ENCODE data around the gene ARHGAP25. TPM values are rescaled to one million over a fixed set of nuclear protein-coding genes. Genes with fewer than 3 reads are reported as not detected.

Gene ARHGAP25
- total RNA-seq, 2 donors from 2014 or later: 4.2 to 6.6 TPM

DNA sequence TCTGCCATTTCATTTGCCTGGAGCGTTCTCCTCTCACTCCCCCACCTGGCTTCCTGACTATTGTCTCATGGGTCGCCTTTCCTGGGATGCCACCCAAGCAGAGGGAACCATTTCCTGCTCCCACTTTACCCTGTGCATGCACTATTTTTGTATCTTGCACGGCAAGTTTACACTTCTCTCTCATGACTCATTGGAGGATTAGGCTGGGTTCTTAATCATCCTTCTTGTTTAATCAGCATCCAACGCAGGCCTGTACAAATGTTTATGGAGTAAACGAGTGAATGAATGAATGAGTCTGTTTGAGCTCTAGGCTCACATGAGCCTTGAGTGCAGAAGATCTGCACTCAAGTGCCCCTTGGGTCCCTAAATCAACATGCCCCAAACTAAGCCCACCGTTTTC lies 3.8 kb upstream of the ARHGAP25 start:
- Histone ChIP-seq H3K4me3 (no peak overlapping the region), H3K27ac (no peak overlapping the region), H3K9me3 (no peaks in the 10 kb centered on the region), H3K4me1 (peaks cover 13% of the 10 kb centered on the region), H3K36me3 (replicated peaks in 1 of 2; ENCODE audit: insufficient read depth in 1 of 2, low read depth in 2 of 2) (no peaks in the 10 kb centered on the region), H3K27me3 (no peaks in the 10 kb centered on the region)
- no peak for TF ChIP-seq POLR2A (IDR thresholded peaks at IDR 0.05)
- TF ChIP-seq, protein P1, sequence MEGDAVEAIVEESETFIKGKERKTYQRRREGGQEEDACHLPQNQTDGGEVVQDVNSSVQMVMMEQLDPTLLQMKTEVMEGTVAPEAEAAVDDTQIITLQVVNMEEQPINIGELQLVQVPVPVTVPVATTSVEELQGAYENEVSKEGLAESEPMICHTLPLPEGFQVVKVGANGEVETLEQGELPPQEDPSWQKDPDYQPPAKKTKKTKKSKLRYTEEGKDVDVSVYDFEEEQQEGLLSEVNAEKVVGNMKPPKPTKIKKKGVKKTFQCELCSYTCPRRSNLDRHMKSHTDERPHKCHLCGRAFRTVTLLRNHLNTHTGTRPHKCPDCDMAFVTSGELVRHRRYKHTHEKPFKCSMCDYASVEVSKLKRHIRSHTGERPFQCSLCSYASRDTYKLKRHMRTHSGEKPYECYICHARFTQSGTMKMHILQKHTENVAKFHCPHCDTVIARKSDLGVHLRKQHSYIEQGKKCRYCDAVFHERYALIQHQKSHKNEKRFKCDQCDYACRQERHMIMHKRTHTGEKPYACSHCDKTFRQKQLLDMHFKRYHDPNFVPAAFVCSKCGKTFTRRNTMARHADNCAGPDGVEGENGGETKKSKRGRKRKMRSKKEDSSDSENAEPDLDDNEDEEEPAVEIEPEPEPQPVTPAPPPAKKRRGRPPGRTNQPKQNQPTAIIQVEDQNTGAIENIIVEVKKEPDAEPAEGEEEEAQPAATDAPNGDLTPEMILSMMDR (IDR thresholded peaks at IDR 0.05): no peak
- intact Hi-C loops (cut with DNase I): no loop called here
- ATAC-seq: no peak
- 50 to 57% methylated on average over 6 of the region's 6 CpGs for WGBS, 2 donors
- no peak for DNase-seq

DNA sequence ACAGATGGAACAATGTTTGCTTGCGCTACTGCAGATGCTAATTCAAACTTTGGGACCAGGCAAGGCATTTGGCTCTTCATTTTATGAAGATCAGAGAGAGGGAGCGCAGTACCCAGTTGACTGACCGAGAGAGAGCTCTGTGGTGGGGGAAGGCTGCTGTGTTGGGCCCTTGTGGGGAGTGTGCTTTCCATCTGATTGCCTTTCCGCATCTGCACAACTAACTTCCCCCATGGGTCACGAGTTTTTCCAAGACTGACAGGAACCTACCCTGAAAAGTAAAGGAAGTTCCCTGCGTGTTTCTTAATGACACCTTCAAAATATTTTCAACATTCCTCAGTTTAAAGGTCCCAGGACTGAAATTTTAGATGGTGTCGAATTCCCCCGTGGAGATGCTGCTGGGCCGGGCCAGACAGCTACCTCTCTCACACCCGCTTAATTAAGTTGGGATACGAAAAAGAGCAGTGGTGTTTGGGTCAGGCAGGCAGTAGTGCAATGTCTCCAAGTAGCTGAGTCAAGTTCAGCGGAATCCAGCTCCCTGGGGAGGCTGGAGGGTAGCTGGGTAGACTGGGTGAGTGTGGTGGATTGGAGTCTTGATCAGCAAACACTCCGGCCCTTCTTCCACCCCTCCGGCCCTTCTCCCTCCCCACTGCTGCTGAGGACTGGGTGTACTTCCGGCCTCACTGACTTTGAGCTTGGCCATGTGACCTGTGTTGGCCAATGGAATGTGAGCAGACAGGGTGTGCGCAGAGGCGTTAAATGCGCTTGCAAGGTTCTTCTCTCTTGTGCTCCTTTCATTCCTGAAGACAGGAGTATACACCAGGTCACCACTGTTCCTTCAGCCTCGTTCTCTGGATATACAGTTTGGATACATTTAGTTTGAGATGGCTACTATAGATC lies 2.3 kb upstream of the ARHGAP25 start:
- H3K4me1 ChIP-seq: no peaks in the 10 kb centered on the region
- no peaks in the 10 kb centered on the region for H3K9me3 ChIP-seq
- no peaks in the 10 kb centered on the region for H3K27me3 ChIP-seq
- DNase-seq: peak in 1 of 4 donors; percentile 44
- peak overlapping the region in 1 of 4 donors; percentile 28 for H3K27ac ChIP-seq
- TF ChIP-seq, protein P1 (IDR thresholded peaks at IDR 0.05): no peak
- TF ChIP-seq POLR2A (IDR thresholded peaks at IDR 0.05): no peak
- no peaks in the 10 kb centered on the region for H3K36me3 ChIP-seq (replicated peaks in 1 of 2; ENCODE audit: insufficient read depth in 1 of 2, low read depth in 2 of 2)
- intact Hi-C loops (cut with DNase I): no loop called here
- 80 to 87% methylated on average over 19 of the region's 19 CpGs for WGBS, 2 donors
- ATAC-seq: no peak
- H3K4me3 ChIP-seq: no peak overlapping the region

DNA sequence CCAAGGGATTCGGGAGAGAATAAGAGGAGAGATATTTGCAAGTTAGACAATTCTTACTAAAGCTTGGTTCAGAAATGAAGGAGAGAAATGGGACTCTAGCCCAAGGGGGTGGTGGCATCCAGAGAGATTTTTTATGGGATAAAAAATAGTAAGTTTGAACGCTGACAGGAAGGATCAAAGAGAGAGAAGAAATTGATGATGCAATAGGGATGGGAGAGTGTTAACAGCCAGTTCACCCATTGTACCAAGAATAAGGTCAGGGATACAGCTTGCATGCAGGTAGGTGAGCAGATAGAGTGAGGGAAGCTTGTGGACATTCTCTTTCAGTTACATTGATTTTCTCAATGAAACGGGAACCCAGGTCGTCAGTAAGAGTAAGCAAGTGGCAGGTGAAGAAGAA lies 1.2 kb upstream of the ARHGAP25 start:
- ATAC-seq: no peak
- no peaks in the 10 kb centered on the region for H3K27me3 ChIP-seq
- no peaks in the 10 kb centered on the region for H3K36me3 ChIP-seq (replicated peaks in 1 of 2; ENCODE audit: insufficient read depth in 1 of 2, low read depth in 2 of 2)
- H3K4me1 ChIP-seq: no peaks in the 10 kb centered on the region
- DNase-seq: no peak
- 49% methylated on average over 4 of the region's 4 CpGs for WGBS, 2 donors
- intact Hi-C loops (cut with DNase I): no loop called here
- H3K4me3 ChIP-seq: no peak overlapping the region
- no peak overlapping the region for H3K27ac ChIP-seq
- no peaks in the 10 kb centered on the region for H3K9me3 ChIP-seq
- TF ChIP-seq, protein P1 (IDR thresholded peaks at IDR 0.05): no peak
- TF ChIP-seq POLR2A (IDR thresholded peaks at IDR 0.05): no peak

DNA sequence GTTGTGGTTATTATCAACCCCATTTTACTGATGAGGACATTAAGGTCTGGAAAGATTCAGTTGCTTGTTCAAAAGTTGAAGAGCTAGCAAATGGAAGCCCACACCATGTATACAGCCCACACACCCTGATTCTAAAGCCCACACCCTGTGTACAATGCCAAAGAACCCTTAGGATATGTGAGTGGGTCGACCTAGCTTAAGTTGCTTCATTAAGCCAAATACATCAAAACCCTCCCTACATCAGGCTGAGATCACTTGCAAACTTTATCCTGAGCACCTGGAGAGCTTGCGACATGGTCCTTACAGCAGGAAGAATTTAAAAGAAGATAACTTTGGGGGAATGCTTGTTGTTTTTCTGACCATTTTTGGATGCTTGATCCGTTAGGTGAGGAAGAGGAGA lies 435 bp upstream of the ARHGAP25 start:
- no peaks in the 10 kb centered on the region for H3K36me3 ChIP-seq (replicated peaks in 1 of 2; ENCODE audit: insufficient read depth in 1 of 2, low read depth in 2 of 2)
- H3K4me3 ChIP-seq: no peak overlapping the region
- H3K27ac ChIP-seq: peak overlapping the region in 1 of 4 donors; percentile 57
- H3K27me3 ChIP-seq: no peaks in the 10 kb centered on the region
- DNase-seq (no peak), ATAC-seq (no peak)
- 60 to 67% methylated on average over 3 of the region's 3 CpGs for WGBS, 2 donors
- H3K4me1 ChIP-seq: no peaks in the 10 kb centered on the region
- TF ChIP-seq, protein P1 (IDR thresholded peaks at IDR 0.05): no peak
- no peak for TF ChIP-seq POLR2A (IDR thresholded peaks at IDR 0.05)
- intact Hi-C loops (cut with DNase I): no loop called here
- H3K9me3 ChIP-seq: no peaks in the 10 kb centered on the region

DNA sequence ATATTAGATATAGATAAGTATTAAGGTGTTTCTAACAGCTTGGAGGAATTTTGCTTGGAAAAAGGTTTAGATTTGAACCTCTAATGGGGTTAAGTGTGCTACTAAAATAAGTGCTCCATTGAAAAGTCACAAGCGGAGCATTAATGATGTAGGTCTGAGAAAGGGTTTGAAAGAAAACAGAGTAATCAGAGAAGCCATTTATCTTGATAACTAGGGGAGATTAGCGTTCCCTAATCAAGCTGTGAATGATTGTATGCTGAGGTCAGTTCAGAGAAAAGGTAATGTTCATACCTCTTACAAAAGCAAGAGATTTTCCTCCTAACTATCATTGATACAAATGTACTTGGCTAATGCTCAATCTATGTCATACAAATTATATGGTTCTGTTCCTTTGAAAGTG lies 1.5 kb downstream of the ARHGAP25 start:
- intact Hi-C loops (cut with DNase I): no loop called here
- Histone ChIP-seq H3K36me3 (replicated peaks in 1 of 2; ENCODE audit: insufficient read depth in 1 of 2, low read depth in 2 of 2) (no peaks in the 10 kb centered on the region), H3K27ac (peak overlapping the region in 1 of 4 donors; percentile 57), H3K27me3 (no peaks in the 10 kb centered on the region), H3K4me3 (no peak overlapping the region), H3K4me1 (no peaks in the 10 kb centered on the region), H3K9me3 (no peaks in the 10 kb centered on the region)
- 24 to 33% methylated on average over 2 of the region's 2 CpGs for WGBS, 2 donors
- DNase-seq (no peak), ATAC-seq (no peak)
- TF ChIP-seq, protein P1 (IDR thresholded peaks at IDR 0.05): no peak
- no peak for TF ChIP-seq POLR2A (IDR thresholded peaks at IDR 0.05)

Data from body of pancreas (tissue), 4 donors.